Bone marrow (tissue), 2 donors: ENCODE measurements around the gene VWCE.
A peak's percentile ranks its signal among the peaks of the same experiment; 100 is the strongest.

Source experiments
- DNase-seq, 2 donors: peaks; one replicate each; lab custom pipeline; 2025; lab: John Stamatoyannopoulos, UW

VWCE gene

DNA sequence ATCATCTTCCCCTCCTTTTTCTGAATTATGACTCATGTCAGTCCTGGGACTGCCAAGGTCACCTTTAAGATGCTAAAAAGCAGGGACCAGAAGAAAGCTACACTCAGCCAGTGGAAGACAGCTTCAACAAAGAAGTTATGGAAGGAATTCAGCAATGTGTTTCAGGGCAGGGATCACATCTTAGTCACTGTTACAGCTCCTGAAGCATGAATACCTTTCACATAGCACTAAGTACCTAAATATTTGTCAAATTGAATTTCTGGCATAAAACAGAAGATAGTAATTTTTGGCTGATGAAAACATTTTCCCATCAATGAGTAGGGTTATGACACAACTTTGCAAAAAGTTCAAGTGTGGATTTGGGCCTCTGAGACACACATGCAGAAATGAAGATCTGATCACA is 32.6 kb upstream of the VWCE start:
- DNase-seq: no peak

DNA sequence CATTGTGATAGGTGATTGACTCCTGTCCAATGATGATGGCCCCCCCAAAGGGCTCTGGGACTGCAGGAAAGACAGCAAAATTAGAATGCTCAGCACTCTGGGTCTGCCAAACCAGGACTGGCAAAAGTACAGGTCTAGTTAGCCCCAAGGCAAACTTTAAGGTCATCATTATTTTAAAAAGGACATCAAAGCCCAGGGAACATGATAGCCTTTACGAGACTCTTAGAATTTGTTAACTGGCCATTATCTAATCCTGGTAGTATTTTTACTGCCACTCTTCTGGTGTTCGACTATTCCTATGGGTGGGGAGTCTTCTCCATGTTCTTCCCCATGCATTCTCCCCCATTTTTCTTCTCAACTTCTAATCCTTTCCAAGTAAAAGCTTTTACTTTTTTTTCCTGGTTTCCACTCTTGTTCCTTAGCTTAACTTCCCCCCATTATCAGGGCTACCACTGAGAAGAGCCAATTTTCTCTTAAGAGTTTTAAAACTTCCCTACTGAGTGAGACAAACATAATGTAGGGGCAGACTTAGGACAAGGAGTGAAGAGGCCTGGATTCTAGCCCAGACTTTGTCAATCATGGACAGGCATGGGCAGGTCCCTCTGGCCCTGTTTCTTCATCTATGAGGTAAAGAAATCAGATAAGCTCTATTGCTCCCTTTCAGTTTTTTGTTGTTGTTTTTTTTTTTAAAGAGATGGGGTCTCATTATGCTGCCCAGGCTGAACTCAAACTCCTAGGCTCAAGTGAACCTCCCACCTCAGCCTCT is 30.7 kb upstream of the VWCE start:
- DNase-seq: no peak

GRCh38 chr11:61315260-61315659 is 20.1 kb upstream of the VWCE start:
- DNase-seq: no peak

GRCh38 chr11:61310749-61311148 is 15.6 kb upstream of the VWCE start:
- no peak for DNase-seq

GRCh38 chr11:61309739-61310138 is 14.6 kb upstream of the VWCE start:
- DNase-seq: no peak

- no peak for DNase-seq
These were observed 14.0 kb upstream of the VWCE start for GRCh38 chr11:61309141-61309540.

GRCh38 chr11:61307354-61307753 is 12.2 kb upstream of the VWCE start:
- DNase-seq: no peak

DNA sequence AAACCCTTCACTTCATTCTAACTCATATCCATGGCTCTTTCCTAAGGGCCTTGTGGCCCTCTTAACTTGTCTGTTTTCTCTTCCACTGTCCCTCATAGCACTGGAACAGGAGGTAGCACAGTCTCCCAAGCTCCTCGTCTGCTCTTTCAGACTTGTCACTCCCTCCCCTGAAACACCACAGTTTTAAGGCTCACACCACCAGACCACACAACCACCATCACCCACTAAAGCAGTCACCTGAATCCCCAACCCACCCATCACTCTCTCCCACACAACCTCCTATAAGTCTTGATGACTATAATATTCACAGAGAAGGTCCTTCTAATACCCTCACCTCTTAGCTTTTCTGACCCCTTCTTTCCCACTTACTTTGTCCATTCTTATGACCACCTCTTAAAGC is 11.1 kb upstream of the VWCE start:
- no peak for DNase-seq

DNA sequence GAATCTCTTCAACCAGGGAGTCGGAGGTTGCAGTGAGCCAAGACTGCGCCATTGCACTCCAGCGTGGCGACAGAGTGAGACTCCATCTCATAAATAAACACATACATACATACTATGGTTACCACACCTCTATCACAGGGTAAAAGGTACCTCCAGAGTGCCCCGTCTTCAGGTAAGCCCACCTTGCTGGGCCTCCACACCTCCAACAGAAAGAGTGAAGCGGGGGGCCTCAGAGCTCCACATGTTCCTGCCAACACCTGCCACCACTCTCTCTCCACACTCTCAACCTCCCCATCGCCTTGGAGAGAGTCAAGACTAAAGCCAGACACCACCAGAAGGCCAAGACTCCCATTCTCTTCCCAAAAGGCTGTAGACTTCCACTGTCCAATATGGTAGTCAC is 10.3 kb upstream of the VWCE start:
- DNase-seq: no peak

DNA sequence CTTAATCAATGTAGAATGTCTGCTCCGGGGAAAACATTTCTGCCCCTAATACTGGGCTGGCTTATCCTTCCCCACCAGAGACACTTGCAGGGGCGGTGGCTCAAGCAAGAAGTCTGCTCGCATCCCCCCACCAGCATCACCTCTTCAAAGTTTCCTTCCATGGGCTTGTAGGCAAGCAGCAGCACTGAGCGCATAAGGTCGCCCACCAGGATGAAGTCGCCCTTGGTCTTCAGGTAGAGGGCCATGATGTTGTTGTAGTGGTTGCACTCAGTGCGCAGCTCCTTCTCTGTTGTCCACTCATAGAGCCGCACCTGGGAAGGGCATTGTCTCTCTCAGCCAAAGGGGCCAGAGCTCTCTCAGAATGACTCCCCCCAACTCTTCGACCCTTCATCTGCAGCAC is 8.6 kb upstream of the VWCE start:
- DNase-seq: no peak

- no peak for DNase-seq
These were observed 7.4 kb upstream of the VWCE start for GRCh38 chr11:61302550-61302949.

- no peak for DNase-seq
These were observed 3.6 kb upstream of the VWCE start for GRCh38 chr11:61298663-61299244.

GRCh38 chr11:61297746-61298145 is 2.6 kb upstream of the VWCE start:
- no peak for DNase-seq

- no peak for DNase-seq
These were observed 2.2 kb upstream of the VWCE start for GRCh38 chr11:61297341-61297740.

DNA sequence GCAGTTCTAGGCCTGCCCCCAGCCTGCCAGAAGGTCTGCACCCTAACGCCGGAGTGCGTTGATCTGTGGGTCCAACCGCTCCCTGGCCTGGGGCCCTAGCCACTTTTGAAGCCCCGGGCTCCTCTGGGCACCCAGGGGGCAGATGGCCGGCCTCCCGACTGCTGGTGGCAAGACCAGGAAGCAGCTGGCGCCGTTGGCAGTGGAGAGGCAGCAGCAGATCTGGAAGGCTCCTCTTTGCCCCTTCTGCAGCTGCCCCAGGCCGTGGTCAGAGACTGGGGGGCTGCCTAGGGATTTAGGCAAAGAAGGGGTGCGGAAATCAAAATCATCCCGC is 445 bp upstream of the VWCE start:
- DNase-seq: no peak

- DNase-seq: peak in 1 of 2 donors; percentile 17
These were observed 1.0 kb downstream of the VWCE start for GRCh38 chr11:61293867-61294716.

- no peak for DNase-seq
These were observed 2.8 kb downstream of the VWCE start for GRCh38 chr11:61292356-61292755.

GRCh38 chr11:61290905-61291690 is 4.0 kb downstream of the VWCE start:
- no peak for DNase-seq

- DNase-seq: no peak
These were observed 7.7 kb downstream of the VWCE start for GRCh38 chr11:61287338-61287977.

GRCh38 chr11:61283613-61284012 is 11.5 kb downstream of the VWCE start:
- DNase-seq: no peak

DNA sequence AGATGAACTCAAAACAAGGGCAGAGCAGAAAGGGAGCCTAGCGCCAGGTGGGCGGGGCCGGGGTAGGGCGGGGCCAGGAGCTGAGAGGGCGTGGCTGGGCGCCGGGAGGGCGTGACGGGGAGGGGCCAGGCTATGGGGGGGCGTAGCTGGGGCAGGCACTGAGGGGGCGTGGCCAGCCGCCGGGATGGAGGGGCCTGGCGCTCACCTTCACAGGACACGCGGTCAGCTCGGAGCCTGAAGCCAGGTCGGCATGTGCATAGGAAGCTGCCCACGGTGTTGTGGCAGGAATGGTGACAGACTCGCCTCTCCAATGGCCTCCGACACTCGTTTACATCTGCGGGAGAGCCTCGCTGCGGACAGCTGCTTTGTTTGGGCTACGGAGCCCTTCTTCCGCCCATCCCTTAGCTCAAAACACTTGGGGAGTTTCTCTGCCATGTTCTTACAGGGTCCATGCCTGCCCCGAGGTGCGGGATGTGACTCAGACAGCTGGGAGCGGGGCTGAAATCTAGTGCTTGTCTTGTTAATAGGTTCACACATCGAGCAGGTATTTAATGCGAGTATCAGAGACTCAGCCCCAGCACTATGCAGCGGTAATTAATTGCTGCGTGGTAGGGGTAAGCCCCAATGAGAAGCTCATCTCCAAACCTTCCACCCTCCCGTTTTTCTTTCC is 13.4 kb downstream of the VWCE start:
- no peak for DNase-seq
